HEK293 (cell line): ENCODE data around the gene EGFL8.
A peak's percentile ranks its signal among the peaks of the same experiment; 100 is the strongest.
"Not testable (repeated sequence)": the region's sequence is repeated elsewhere in the genome, so short reads cannot be mapped to it uniquely, and the experiment has no call there.

Source experiments
- CTCF ChIA-PET: fragments of 350-600 bp; formaldehyde crosslinking; extraction: SDS; loops from one replicate; lab custom pipeline; 2021; ENCODE audit warnings: antibody characterized with exemption; lab: Yijun Ruan, JAX
- POLR2A ChIA-PET: fragments of 300-600 bp; formaldehyde crosslinking; extraction: SDS; loops from one replicate; lab custom pipeline; 2020; ENCODE audit warnings: antibody characterized with exemption, inconsistent platforms; lab: Yijun Ruan, JAX
- H3K27ac ChIP-seq: fragments of 200-500 bp; sonication (Bioruptor generic); 2 replicates; pipeline ENCODE4 v1.5.1; 2014; ENCODE audit warnings: low read depth, low read length, control low read depth, inconsistent platforms; ENCODE audit errors: extremely low read depth
- H3K36me3 ChIP-seq, 2 experiments: fragments of 200-500 bp in 1 of 2; sonication (Bioruptor generic) in 1 of 2; 1 replicate in 1 of 2; 2 replicates in 1 of 2; pipeline ENCODE4 v1.5.1; 2014 to 2017; ENCODE audit warnings: inconsistent platforms in 2 of 2, low read length in 2 of 2; ENCODE audit not compliant: control insufficient read depth in 2 of 2, insufficient read depth in 1 of 2
- H3K4me1 ChIP-seq: fragments of 200-500 bp; sonication (Bioruptor generic); 2 replicates; pipeline ENCODE4 v1.5.1; 2014; ENCODE audit warnings: mild to moderate bottlenecking, low read length, inconsistent platforms; ENCODE audit not compliant: control insufficient read depth, insufficient read depth
- H3K4me3 ChIP-seq: 2 replicates; pipeline ENCODE4 v1.5.1; 2011; ENCODE audit warnings: low read depth, mild to moderate bottlenecking, control low read depth, low read length, moderate library complexity
- H3K9me3 ChIP-seq: fragments of 200-500 bp; sonication (Bioruptor generic); 2 replicates; pipeline ENCODE4 v1.5.1; 2014; ENCODE audit warnings: low read depth, low read length, inconsistent platforms; ENCODE audit not compliant: control insufficient read depth, insufficient read depth
- BCL11B ChIP-seq: fragments of 450-650 bp; formaldehyde crosslinking; IDR thresholded peaks from 2 replicates; pipeline ENCODE4 v1.5.1; 2016; ENCODE audit warnings: low read depth, missing biosample characterization, missing genetic modification characterization
- KLF7 ChIP-seq: fragments of 450-650 bp; formaldehyde crosslinking; IDR thresholded peaks from 2 replicates; pipeline ENCODE4 v1.5.1; 2016; ENCODE audit warnings: missing biosample characterization, missing genetic modification characterization, borderline replicate concordance
- OVOL3 ChIP-seq: fragments of 450-650 bp; formaldehyde crosslinking; IDR thresholded peaks from 2 replicates; pipeline ENCODE4 v1.5.1; 2016; ENCODE audit warnings: missing biosample characterization, missing genetic modification characterization
- SCRT2 ChIP-seq: fragments of 450-650 bp; formaldehyde crosslinking; IDR thresholded peaks from 2 replicates; pipeline ENCODE4 v1.5.1; 2016; ENCODE audit warnings: missing biosample characterization, missing genetic modification characterization
- SP2 ChIP-seq: fragments of 450-650 bp; formaldehyde crosslinking; IDR thresholded peaks from 2 replicates; pipeline ENCODE4 v1.5.1; 2016; ENCODE audit warnings: missing biosample characterization, missing genetic modification characterization
- ZBTB21 ChIP-seq: fragments of 450-650 bp; formaldehyde crosslinking; IDR thresholded peaks from 2 replicates; pipeline ENCODE4 v1.5.1; 2017; ENCODE audit warnings: missing biosample characterization, missing genetic modification characterization
- ZBTB48 ChIP-seq: fragments of 450-650 bp; formaldehyde crosslinking; IDR thresholded peaks from 2 replicates; pipeline ENCODE4 v1.5.1; 2016; ENCODE audit warnings: missing biosample characterization, missing genetic modification characterization
- ZEB2 ChIP-seq: fragments of 450-650 bp; formaldehyde crosslinking; IDR thresholded peaks from 2 replicates; pipeline ENCODE4 v1.5.1; 2016; ENCODE audit warnings: missing biosample characterization, missing genetic modification characterization
- ZNF138 ChIP-seq: fragments of 450-650 bp; formaldehyde crosslinking; IDR thresholded peaks from 2 replicates; pipeline ENCODE4 v1.5.1; 2016; ENCODE audit warnings: missing biosample characterization, missing genetic modification characterization, borderline replicate concordance
- ZNF366 ChIP-seq: fragments of 450-650 bp; formaldehyde crosslinking; conservative IDR thresholded peaks from 2 replicates; pipeline ENCODE4 v1.5.1; 2016; ENCODE audit warnings: missing biosample characterization, missing genetic modification characterization
- ZNF426 ChIP-seq: fragments of 450-650 bp; formaldehyde crosslinking; IDR thresholded peaks from 2 replicates; pipeline ENCODE4 v1.5.1; 2017; ENCODE audit warnings: missing biosample characterization, missing genetic modification characterization, mild to moderate bottlenecking, inconsistent platforms, moderate library complexity
- ZNF514 ChIP-seq: fragments of 450-650 bp; formaldehyde crosslinking; IDR thresholded peaks from 2 replicates; pipeline ENCODE4 v1.5.1; 2016; ENCODE audit warnings: missing biosample characterization, missing genetic modification characterization
- ZNF521 ChIP-seq: fragments of 450-650 bp; formaldehyde crosslinking; IDR thresholded peaks from 2 replicates; pipeline ENCODE4 v1.5.1; 2017; ENCODE audit warnings: missing biosample characterization, mild to moderate bottlenecking, missing genetic modification characterization
- ZNF544 ChIP-seq: fragments of 450-650 bp; formaldehyde crosslinking; IDR thresholded peaks from 2 replicates; pipeline ENCODE4 v1.5.0; 2017; ENCODE audit warnings: missing biosample characterization, missing genetic modification characterization
- ZNF624 ChIP-seq: fragments of 450-650 bp; formaldehyde crosslinking; IDR thresholded peaks from 2 replicates; pipeline ENCODE4 v1.5.1; 2017; ENCODE audit warnings: missing biosample characterization, missing genetic modification characterization
- ZNF626 ChIP-seq: fragments of 450-650 bp; sonication (Bioruptor Pico); formaldehyde crosslinking; IDR thresholded peaks from 2 replicates; pipeline ENCODE4 v1.5.1; 2018; ENCODE audit warnings: missing biosample characterization, missing genetic modification characterization, inconsistent platforms
- ZNF629 ChIP-seq: fragments of 450-650 bp; formaldehyde crosslinking; IDR thresholded peaks from 2 replicates; pipeline ENCODE4 v1.5.1; 2017; ENCODE audit warnings: missing biosample characterization, missing genetic modification characterization
- ZNF658 ChIP-seq: fragments of 450-650 bp; formaldehyde crosslinking; IDR thresholded peaks from 2 replicates; pipeline ENCODE4; 2016; ENCODE audit warnings: missing biosample characterization, missing genetic modification characterization
- TF ChIP-seq, protein P1 (sequence below): fragments of 450-650 bp; formaldehyde crosslinking; conservative IDR thresholded peaks from 2 replicates; pipeline ENCODE4 v1.5.1; 2016; ENCODE audit warnings: low read depth, missing biosample characterization, missing genetic modification characterization
- TF ChIP-seq, protein P2 (sequence below): fragments of 450-650 bp; IDR thresholded peaks from 2 replicates; pipeline ENCODE4 v1.5.1; 2018; ENCODE audit warnings: missing biosample characterization, missing genetic modification characterization
- TF ChIP-seq, protein P3 (sequence below): fragments of 450-650 bp; formaldehyde crosslinking; IDR thresholded peaks from 2 replicates; pipeline ENCODE4 v1.5.1; 2016; ENCODE audit warnings: missing biosample characterization, missing genetic modification characterization
- TF ChIP-seq, protein P4 (sequence below): fragments of 450-650 bp; formaldehyde crosslinking; IDR thresholded peaks from 2 replicates; pipeline ENCODE4 v1.5.1; 2016; ENCODE audit warnings: missing biosample characterization, missing genetic modification characterization

The EGFL8 gene

DNA sequence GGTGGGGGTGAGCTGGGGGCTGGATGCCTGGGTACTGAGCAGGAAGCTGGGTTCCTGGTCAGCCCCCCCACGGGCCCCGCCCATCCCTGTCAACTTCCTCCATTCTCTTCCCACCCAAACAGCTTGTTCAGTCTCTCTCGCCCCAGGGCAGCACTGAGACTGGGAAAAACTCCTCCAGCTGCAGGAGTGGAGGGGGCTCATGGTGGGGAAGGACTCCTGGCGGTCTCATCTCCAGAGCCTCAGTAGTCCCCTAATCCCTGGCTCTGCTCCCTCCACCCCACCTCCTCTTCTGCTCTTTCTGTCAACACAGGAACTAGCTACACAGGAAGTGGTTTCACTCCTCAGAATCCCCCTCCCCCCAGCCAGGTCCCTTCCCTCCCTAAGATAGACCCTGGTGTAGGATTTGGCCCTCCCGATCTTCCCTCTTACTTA lies 28.2 kb downstream of the EGFL8 start, which contains the start of gene GPSM3:
GPSM3 (minus strand) TSS at position 36 of the 432 bp plus-strand sequence. CDS start 130 bp downstream, outside the sequence.
- no peak within 1 kb of the TSS for H3K27ac ChIP-seq
- H3K4me3 ChIP-seq, result no peak within 1 kb of the TSS
- peaks cover 0 to 9% of the 10 kb centered on the region in 2 experiments; a peak in 1 of 3 replicates for H3K36me3 ChIP-seq
- no peak for TF ChIP-seq ZNF658 (tag by site-specific recombination)
- TF ChIP-seq, protein P1, sequence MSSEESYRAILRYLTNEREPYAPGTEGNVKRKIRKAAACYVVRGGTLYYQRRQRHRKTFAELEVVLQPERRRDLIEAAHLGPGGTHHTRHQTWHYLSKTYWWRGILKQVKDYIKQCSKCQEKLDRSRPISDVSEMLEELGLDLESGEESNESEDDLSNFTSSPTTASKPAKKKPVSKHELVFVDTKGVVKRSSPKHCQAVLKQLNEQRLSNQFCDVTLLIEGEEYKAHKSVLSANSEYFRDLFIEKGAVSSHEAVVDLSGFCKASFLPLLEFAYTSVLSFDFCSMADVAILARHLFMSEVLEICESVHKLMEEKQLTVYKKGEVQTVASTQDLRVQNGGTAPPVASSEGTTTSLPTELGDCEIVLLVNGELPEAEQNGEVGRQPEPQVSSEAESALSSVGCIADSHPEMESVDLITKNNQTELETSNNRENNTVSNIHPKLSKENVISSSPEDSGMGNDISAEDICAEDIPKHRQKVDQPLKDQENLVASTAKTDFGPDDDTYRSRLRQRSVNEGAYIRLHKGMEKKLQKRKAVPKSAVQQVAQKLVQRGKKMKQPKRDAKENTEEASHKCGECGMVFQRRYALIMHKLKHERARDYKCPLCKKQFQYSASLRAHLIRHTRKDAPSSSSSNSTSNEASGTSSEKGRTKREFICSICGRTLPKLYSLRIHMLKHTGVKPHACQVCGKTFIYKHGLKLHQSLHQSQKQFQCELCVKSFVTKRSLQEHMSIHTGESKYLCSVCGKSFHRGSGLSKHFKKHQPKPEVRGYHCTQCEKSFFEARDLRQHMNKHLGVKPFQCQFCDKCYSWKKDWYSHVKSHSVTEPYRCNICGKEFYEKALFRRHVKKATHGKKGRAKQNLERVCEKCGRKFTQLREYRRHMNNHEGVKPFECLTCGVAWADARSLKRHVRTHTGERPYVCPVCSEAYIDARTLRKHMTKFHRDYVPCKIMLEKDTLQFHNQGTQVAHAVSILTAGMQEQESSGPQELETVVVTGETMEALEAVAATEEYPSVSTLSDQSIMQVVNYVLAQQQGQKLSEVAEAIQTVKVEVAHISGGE, result peak; percentile 72
- peak; percentile 56 for TF ChIP-seq SP2 (tag by site-specific recombination)
- TF ChIP-seq, protein P2, sequence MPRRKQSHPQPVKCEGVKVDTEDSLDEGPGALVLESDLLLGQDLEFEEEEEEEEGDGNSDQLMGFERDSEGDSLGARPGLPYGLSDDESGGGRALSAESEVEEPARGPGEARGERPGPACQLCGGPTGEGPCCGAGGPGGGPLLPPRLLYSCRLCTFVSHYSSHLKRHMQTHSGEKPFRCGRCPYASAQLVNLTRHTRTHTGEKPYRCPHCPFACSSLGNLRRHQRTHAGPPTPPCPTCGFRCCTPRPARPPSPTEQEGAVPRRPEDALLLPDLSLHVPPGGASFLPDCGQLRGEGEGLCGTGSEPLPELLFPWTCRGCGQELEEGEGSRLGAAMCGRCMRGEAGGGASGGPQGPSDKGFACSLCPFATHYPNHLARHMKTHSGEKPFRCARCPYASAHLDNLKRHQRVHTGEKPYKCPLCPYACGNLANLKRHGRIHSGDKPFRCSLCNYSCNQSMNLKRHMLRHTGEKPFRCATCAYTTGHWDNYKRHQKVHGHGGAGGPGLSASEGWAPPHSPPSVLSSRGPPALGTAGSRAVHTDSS (tag by site-specific recombination), result no peak
- POLR2A ChIA-PET, result interaction anchor here (1.2 kb wide), 2 partner anchors 11 to 15 kb away, joined by 3 to 9 read pairs; no protein-coding TSS in a partner anchor
- H3K9me3 ChIP-seq, result no peaks in the 10 kb centered on the region
- CTCF ChIA-PET, result interaction anchor here (0.6 to 1.5 kb wide), 7 partner anchors 12 to 548 kb away, joined by 3 to 7 read pairs (median 3); no protein-coding TSS in a partner anchor
- peaks cover 10% of the 10 kb centered on the region for H3K4me1 ChIP-seq

DNA sequence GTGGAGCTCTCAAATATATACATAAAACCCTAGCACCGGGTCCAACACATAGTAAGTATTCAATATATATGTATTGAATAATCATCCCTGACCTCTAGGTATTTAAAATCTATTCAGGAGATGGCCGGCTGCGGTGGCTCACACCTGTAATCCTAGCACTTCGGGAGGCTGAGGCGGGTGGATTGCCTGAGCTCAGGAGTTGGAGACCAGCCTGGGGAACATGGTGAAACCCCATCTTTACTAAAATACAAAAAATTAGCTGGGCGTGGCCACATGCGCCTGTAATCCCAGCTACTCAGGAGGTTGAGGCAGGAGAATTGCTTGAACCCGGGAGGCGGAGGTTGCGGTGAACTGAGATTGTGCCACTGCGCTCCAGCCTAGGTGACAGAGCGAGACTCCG lies 28.7 kb downstream of the EGFL8 start:
- not testable (repeated sequence) for H3K36me3 ChIP-seq, H3K4me3 ChIP-seq, H3K27ac ChIP-seq, H3K9me3 ChIP-seq
- peaks cover 10% of the 10 kb centered on the region for H3K4me1 ChIP-seq
- POLR2A ChIA-PET, result interaction anchor here (1.2 kb wide), 2 partner anchors 10 to 16 kb away, joined by 3 to 9 read pairs; no protein-coding TSS in a partner anchor
- CTCF ChIA-PET, result interaction anchor here (0.6 to 1.5 kb wide), 7 partner anchors 12 to 548 kb away, joined by 3 to 7 read pairs (median 3); no protein-coding TSS in a partner anchor

DNA sequence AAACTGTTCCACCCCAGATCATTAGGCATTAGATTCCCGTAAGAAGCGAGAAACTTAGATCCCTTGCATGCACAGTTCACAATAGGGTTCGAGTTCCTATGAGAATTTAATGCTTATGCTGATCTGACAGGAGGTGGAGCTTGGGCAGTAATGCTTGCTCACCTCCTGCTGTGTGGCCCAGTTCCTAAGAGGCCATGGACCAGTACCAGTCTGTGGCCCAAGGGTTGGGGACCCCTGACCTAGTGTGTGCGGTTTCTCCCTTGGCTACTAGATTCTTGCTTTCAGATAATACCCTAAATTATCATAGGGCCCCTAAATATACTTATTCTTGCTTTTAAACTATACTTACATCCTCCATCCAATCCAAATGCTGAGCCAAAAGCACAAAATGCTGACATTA lies 30.0 kb downstream of the EGFL8 start:
- CTCF ChIA-PET, result interaction anchor here (0.5 to 2.2 kb wide), 10 partner anchors 9 to 758 kb away, joined by 3 to 25 read pairs (median 6); partner anchors contain the start of gene ATF6B
- H3K9me3 ChIP-seq, result no peaks in the 10 kb centered on the region
- no peak overlapping the region for H3K4me3 ChIP-seq
- no peak for TF ChIP-seq OVOL3
- TF ChIP-seq BCL11B (tag by site-specific recombination), result no peak
- no peak for TF ChIP-seq ZBTB21 (tag by site-specific recombination)
- no peak for TF ChIP-seq ZNF426 (tag by site-specific recombination)
- TF ChIP-seq ZNF521 (tag by site-specific recombination), result no peak
- no peak for TF ChIP-seq ZNF366 (tag by site-specific recombination)
- TF ChIP-seq ZNF624, result no peak
- TF ChIP-seq, protein P3, sequence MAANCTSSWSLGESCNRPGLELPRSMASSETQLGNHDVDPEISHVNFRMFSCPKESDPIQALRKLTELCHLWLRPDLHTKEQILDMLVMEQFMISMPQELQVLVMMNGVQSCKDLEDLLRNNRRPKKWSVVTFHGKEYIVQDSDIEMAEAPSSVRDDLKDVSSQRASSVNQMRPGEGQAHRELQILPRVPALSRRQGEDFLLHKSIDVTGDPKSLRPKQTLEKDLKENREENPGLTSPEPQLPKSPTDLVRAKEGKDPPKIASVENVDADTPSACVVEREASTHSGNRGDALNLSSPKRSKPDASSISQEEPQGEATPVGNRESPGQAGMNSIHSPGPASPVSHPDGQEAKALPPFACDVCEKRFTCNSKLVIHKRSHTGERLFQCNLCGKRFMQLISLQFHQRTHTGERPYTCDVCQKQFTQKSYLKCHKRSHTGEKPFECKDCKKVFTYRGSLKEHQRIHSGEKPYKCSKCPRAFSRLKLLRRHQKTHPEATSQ (tag by site-specific recombination), result no peak
- no peak for TF ChIP-seq ZNF514
- TF ChIP-seq ZNF629 (tag by site-specific recombination), result no peak
- no peak for TF ChIP-seq SCRT2
- no peak for TF ChIP-seq ZNF544 (tag by site-specific recombination)
- TF ChIP-seq ZBTB48 (tag by site-specific recombination), result no peak
- no peak for TF ChIP-seq KLF7 (tag by site-specific recombination)
- TF ChIP-seq ZNF138 (tag by site-specific recombination), result no peak
- TF ChIP-seq, protein P4, sequence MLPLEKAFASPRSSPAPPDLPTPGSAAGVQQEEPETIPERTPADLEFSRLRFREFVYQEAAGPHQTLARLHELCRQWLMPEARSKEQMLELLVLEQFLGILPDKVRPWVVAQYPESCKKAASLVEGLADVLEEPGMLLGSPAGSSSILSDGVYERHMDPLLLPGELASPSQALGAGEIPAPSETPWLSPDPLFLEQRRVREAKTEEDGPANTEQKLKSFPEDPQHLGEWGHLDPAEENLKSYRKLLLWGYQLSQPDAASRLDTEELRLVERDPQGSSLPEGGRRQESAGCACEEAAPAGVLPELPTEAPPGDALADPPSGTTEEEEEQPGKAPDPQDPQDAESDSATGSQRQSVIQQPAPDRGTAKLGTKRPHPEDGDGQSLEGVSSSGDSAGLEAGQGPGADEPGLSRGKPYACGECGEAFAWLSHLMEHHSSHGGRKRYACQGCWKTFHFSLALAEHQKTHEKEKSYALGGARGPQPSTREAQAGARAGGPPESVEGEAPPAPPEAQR, result no peak
- no peak for TF ChIP-seq ZEB2 (tag by site-specific recombination)
- TF ChIP-seq ZNF626, result no peak
- no peak overlapping the region for H3K27ac ChIP-seq
- H3K4me1 ChIP-seq, result peaks cover 7% of the 10 kb centered on the region
- POLR2A ChIA-PET, result interaction anchor here (1.6 to 2.3 kb wide), 5 partner anchors 11 to 32 kb away, joined by 4 to 25 read pairs (median 11); partner anchors contain the start of gene AGPAT1
- H3K36me3 ChIP-seq, result no peaks in the 10 kb centered on the region
